ENCODE data around the gene ZNF536. TPM values are rescaled to one million over a fixed set of nuclear protein-coding genes. Genes with fewer than 3 reads are reported as not detected.

The ZNF536 gene
- total RNA-seq, 1 experiment from 2014 or later: not detected

DNA sequence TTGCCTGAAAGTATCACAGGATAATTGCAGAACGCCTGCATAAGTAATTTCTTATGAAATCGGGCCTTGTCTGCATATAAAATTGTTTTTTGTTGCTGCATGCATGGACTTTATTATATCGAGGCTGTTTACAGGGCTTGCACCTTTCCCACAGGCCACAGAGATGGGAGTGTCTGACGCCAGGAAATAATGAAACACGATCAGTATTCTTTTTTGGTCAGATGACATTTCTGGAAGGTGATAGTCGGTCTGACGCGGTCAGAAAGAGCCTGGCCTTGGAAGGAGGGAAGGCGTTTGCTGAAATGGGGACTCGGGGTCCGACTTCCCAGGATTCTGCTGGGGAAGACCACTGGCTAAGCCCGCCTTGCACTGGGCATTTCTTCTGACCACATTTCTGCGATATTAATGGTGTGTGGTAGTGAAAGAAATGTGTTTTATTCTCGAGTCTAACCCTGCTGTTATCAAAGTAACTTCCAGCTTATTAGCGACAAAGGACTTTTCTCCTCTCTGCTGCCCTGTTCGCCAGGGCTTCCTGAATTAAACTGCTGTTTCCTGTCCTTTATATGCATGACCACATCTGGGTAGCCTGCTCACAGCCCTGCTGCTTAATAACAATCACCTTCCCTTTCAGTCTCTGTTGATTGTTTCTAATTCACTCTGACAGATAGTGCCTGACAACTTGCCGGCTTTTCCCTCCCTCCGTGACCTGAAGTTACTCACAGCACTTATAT, 11.6 kb upstream of the ZNF536 start:
- Histone ChIP-seq H3K4me3 (no peak overlapping the region), H3K79me2 (ENCODE audit: low read depth) (no peaks in the 10 kb centered on the region), H3K27me3 (ENCODE audit: insufficient read depth, low read depth) (peaks cover 95% of the 10 kb centered on the region), H2AFZ (no peak overlapping the region), H3F3A (ENCODE audit: insufficient read depth, low read depth) (no peaks in the 10 kb centered on the region), H3K9me3 (ENCODE audit: insufficient read depth, low read depth) (no peaks in the 10 kb centered on the region), H3K4me1 (replicated peaks; ENCODE audit: insufficient read depth) (no peaks in the 10 kb centered on the region), H3K4me2 (no peak overlapping the region), H3K27ac (no peak overlapping the region), H3K36me3 (ENCODE audit: low read depth) (no peaks in the 10 kb centered on the region), H4K20me1 (ENCODE audit: insufficient read depth) (no peaks in the 10 kb centered on the region), H3K9me2 (ENCODE audit: insufficient read depth) (no peaks in the 10 kb centered on the region)
- POLR2A ChIA-PET (ENCODE audit: unreplicated experiment): no interaction called here
- intact Hi-C loops (cut with micrococcal nuclease; ENCODE audit: unreplicated experiment): no loop called here
- no TSS peak for BruUV-seq (replicated peaks)
- no peak for TF ChIP-seq EZH2 (IDR thresholded peaks at IDR 0.05; ENCODE audit: low read depth)
- TF ChIP-seq, protein P1, sequence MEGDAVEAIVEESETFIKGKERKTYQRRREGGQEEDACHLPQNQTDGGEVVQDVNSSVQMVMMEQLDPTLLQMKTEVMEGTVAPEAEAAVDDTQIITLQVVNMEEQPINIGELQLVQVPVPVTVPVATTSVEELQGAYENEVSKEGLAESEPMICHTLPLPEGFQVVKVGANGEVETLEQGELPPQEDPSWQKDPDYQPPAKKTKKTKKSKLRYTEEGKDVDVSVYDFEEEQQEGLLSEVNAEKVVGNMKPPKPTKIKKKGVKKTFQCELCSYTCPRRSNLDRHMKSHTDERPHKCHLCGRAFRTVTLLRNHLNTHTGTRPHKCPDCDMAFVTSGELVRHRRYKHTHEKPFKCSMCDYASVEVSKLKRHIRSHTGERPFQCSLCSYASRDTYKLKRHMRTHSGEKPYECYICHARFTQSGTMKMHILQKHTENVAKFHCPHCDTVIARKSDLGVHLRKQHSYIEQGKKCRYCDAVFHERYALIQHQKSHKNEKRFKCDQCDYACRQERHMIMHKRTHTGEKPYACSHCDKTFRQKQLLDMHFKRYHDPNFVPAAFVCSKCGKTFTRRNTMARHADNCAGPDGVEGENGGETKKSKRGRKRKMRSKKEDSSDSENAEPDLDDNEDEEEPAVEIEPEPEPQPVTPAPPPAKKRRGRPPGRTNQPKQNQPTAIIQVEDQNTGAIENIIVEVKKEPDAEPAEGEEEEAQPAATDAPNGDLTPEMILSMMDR (conservative IDR thresholded peaks at IDR 0.05): no peak
- CTCF ChIA-PET: no interaction called here
- DNase-seq: no peak

DNA sequence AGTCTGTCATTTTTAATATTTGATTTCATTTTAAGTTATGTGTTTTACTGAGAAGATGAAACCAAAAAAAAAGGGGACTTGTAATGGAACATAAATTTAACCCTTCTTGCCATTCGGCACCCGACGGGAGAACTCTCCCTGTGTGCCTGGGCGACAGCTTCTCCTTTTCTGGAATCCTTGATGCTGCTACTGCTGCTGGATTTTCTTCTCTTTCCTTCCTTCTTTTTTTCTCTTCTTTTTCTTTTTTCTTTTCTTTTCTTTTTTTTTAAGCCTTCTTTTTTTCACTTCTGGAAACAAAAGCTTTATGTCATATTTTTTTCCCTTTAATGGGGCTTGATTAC, 11.1 kb upstream of the ZNF536 start:
- Histone ChIP-seq H3K4me2 (no peak overlapping the region), H3K4me1 (replicated peaks; ENCODE audit: insufficient read depth) (no peaks in the 10 kb centered on the region), H2AFZ (no peak overlapping the region), H3K36me3 (ENCODE audit: low read depth) (no peaks in the 10 kb centered on the region), H3K9me3 (ENCODE audit: insufficient read depth, low read depth) (no peaks in the 10 kb centered on the region), H3K27ac (no peak overlapping the region), H3K9me2 (ENCODE audit: insufficient read depth) (no peaks in the 10 kb centered on the region), H4K20me1 (ENCODE audit: insufficient read depth) (no peaks in the 10 kb centered on the region), H3K4me3 (no peak overlapping the region), H3F3A (ENCODE audit: insufficient read depth, low read depth) (no peaks in the 10 kb centered on the region), H3K79me2 (ENCODE audit: low read depth) (no peaks in the 10 kb centered on the region), H3K27me3 (ENCODE audit: insufficient read depth, low read depth) (peaks cover 90% of the 10 kb centered on the region)
- intact Hi-C loops (cut with micrococcal nuclease; ENCODE audit: unreplicated experiment): no loop called here
- TF ChIP-seq, protein P1 (conservative IDR thresholded peaks at IDR 0.05): no peak
- TF ChIP-seq EZH2 (IDR thresholded peaks at IDR 0.05; ENCODE audit: low read depth): no peak
- DNase-seq: no peak
- ChIA-PET CTCF (no interaction called here), POLR2A (ENCODE audit: unreplicated experiment) (no interaction called here)
- BruUV-seq (replicated peaks): no TSS peak

DNA sequence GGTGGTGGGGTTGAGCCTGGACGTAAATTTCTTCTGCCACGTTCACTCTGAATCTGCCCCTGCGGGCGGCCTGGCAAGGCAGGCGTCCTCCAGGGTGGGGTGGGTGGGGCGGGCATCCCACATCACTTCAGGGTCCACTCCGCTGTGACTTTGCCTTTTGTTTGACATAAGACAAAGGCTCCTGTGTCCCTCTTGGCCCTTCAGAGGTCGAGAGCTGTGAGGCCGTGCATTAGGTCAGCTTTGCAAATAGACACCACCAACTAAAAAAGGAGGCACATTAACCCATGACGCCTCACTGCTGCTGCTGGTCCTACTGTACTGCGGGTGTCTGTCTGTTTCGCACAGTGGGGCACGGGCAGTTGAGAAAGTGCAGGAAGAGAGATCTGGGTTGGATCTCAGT, 10.5 kb upstream of the ZNF536 start:
- H3K9me2 ChIP-seq (ENCODE audit: insufficient read depth): no peaks in the 10 kb centered on the region
- ChIA-PET CTCF (no interaction called here), POLR2A (ENCODE audit: unreplicated experiment) (no interaction called here)
- no peak for DNase-seq
- peaks cover 88% of the 10 kb centered on the region for H3K27me3 ChIP-seq (ENCODE audit: insufficient read depth, low read depth)
- no peaks in the 10 kb centered on the region for H3K36me3 ChIP-seq (ENCODE audit: low read depth)
- no peaks in the 10 kb centered on the region for H3K79me2 ChIP-seq (ENCODE audit: low read depth)
- TF ChIP-seq, protein P1 (conservative IDR thresholded peaks at IDR 0.05): no peak
- no peak for TF ChIP-seq EZH2 (IDR thresholded peaks at IDR 0.05; ENCODE audit: low read depth)
- H3K9me3 ChIP-seq (ENCODE audit: insufficient read depth, low read depth): no peaks in the 10 kb centered on the region
- no peak overlapping the region for H3K27ac ChIP-seq
- no peak overlapping the region for H3K4me3 ChIP-seq
- H3K4me2 ChIP-seq: no peak overlapping the region
- H4K20me1 ChIP-seq (ENCODE audit: insufficient read depth): no peaks in the 10 kb centered on the region
- no peak overlapping the region for H2AFZ ChIP-seq
- no peaks in the 10 kb centered on the region for H3K4me1 ChIP-seq (replicated peaks; ENCODE audit: insufficient read depth)
- intact Hi-C loops (cut with micrococcal nuclease; ENCODE audit: unreplicated experiment): no loop called here
- BruUV-seq (replicated peaks): no TSS peak
- H3F3A ChIP-seq (ENCODE audit: insufficient read depth, low read depth): no peaks in the 10 kb centered on the region
